Upper lobe of left lung (tissue), 4 donors: Measurements from ENCODE around the gene TASP1.
A peak's percentile ranks its signal among the peaks of the same experiment; 100 is the strongest.

Experiments used
- POLR2A ChIP-seq, 4 donors: fragments of 450-650 bp; IDR thresholded peaks; one replicate each; pipeline ENCODE4 v1.5.1; 2016 to 2017; ENCODE audit warnings: antibody characterized with exemption in 4 of 4, mild to moderate bottlenecking in 2 of 4
- POLR2AphosphoS5 ChIP-seq, 2 donors: sonication (generic); formaldehyde crosslinking; IDR thresholded peaks; one replicate each; pipeline ENCODE4 v1.5.1; 2017; ENCODE audit warnings: antibody characterized with exemption in 2 of 2
- TF ChIP-seq, protein P1 (sequence below), 6 experiments: fragments of 450-650 bp in 4 of 6; fragments of 200-600 bp in 2 of 6; sonication (generic) in 2 of 6; IDR thresholded peaks; one replicate each; pipeline ENCODE4 v1.5.1; 2016 to 2019; ENCODE audit warnings: antibody characterized with exemption in 6 of 6

DNA sequence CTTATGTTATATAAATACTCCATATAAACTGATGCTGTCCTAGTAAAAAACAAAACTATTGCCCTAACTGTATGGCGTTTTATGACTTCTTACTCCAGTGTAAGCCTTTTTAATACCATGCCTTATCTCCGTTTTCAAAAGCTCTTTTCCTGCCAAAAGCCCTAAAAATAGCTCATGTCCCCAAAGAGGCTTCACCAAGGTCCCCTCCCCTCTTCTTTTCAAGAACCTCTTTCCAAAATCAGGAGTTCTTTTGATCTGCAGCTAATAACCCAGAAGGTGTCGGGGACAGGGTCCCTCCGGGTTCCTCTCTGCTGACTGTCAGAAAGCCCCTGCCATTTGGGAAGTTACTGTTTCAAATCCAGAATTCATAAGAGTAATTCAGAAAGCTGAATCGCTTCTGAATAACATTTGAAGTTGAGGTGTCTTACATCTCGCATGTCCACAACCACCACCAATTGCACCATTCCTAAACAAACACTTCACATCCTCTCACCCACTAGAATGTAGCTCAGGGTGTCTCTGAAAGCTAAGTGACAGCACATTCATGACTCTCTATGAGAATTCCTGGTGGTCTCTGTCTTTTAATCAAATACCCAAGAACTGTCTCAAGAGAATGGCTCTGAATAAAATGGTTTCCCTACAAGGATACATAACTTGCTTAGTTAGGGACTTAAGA lies 13.3 kb downstream of the TASP1 start:
- TF ChIP-seq, protein P1, sequence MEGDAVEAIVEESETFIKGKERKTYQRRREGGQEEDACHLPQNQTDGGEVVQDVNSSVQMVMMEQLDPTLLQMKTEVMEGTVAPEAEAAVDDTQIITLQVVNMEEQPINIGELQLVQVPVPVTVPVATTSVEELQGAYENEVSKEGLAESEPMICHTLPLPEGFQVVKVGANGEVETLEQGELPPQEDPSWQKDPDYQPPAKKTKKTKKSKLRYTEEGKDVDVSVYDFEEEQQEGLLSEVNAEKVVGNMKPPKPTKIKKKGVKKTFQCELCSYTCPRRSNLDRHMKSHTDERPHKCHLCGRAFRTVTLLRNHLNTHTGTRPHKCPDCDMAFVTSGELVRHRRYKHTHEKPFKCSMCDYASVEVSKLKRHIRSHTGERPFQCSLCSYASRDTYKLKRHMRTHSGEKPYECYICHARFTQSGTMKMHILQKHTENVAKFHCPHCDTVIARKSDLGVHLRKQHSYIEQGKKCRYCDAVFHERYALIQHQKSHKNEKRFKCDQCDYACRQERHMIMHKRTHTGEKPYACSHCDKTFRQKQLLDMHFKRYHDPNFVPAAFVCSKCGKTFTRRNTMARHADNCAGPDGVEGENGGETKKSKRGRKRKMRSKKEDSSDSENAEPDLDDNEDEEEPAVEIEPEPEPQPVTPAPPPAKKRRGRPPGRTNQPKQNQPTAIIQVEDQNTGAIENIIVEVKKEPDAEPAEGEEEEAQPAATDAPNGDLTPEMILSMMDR (IDR thresholded peaks at IDR 0.05): no peak
- TF ChIP-seq POLR2AphosphoS5 (IDR thresholded peaks at IDR 0.05): peak in 1 of 2 donors; percentile 16
- TF ChIP-seq POLR2A (IDR thresholded peaks at IDR 0.05): no peak
